Prostate gland (tissue), 2 donors: ENCODE data around the gene HDAC4.

Experiments used
- CTCF ChIP-seq, 4 experiments: fragments of 200-600 bp in 2 of 4; fragments of 450-650 bp in 2 of 4; sonication (generic) in 2 of 4; IDR thresholded peaks; 1 replicate in 3 of 4; 2 replicates in 1 of 4; pipeline ENCODE4 v1.5.1; 2016 to 2019; ENCODE audit warnings: antibody characterized with exemption in 4 of 4, mild to moderate bottlenecking in 2 of 4, moderate library complexity in 2 of 4
- POLR2A ChIP-seq: fragments of 450-650 bp; IDR thresholded peaks from one replicate; pipeline ENCODE4 v1.6.1; 2016; ENCODE audit warnings: antibody characterized with exemption, mild to moderate bottlenecking
- POLR2AphosphoS5 ChIP-seq: sonication (generic); formaldehyde crosslinking; IDR thresholded peaks from one replicate; pipeline ENCODE4 v1.6.1; 2017; ENCODE audit warnings: antibody characterized with exemption

GRCh38 chr2:239255628-239256349 lies 145.0 kb downstream of the HDAC4 start:
- TF ChIP-seq CTCF (IDR thresholded peaks at IDR 0.05) (no peak), POLR2A (no peak), POLR2AphosphoS5 (no peak)
